Measurements from ENCODE around the gene ADH5.
"Not testable (repeated sequence)": the region's sequence is repeated elsewhere in the genome, so short reads cannot be mapped to it uniquely, and the experiment has no call there.

Gene ADH5

GRCh38 chr4:99121008-99121407, 32.4 kb upstream of the ADH5 start:
- TF ChIP-seq TARDBP (IDR thresholded peaks at IDR 0.05) = no peak
- TF ChIP-seq ELF4 (IDR thresholded peaks at IDR 0.05) = no peak
- no peak for TF ChIP-seq SUZ12 (IDR thresholded peaks at IDR 0.05)
- TF ChIP-seq L3MBTL2 (conservative IDR thresholded peaks at IDR 0.05) = no peak
- TF ChIP-seq ZNF384 (IDR thresholded peaks at IDR 0.05) = no peak
- no peak for TF ChIP-seq PKNOX1 (IDR thresholded peaks at IDR 0.05)
- TF ChIP-seq SP1 (IDR thresholded peaks at IDR 0.05) = no peak
- no peak for TF ChIP-seq FOXK2 (IDR thresholded peaks at IDR 0.05)
- TF ChIP-seq LEF1 (IDR thresholded peaks at IDR 0.05; ENCODE audit: borderline replicate concordance) = no peak
- no peak for TF ChIP-seq FOXM1 (IDR thresholded peaks at IDR 0.05; ENCODE audit: borderline replicate concordance)
- TF ChIP-seq NFRKB (IDR thresholded peaks at IDR 0.05) = no peak
- TF ChIP-seq ARNT (IDR thresholded peaks at IDR 0.05) = no peak
- TF ChIP-seq BHLHE40 (IDR thresholded peaks at IDR 0.05; ENCODE audit: borderline replicate concordance) = no peak
- TF ChIP-seq FOXA1 (IDR thresholded peaks at IDR 0.05) = no peak
- POLR2A ChIA-PET = no interaction called here
- CTCF ChIA-PET = no interaction called here
- DNase-seq (ENCODE audit: extremely low spot score) = no peak

- POLR2A ChIA-PET = no interaction called here
Measured at GRCh38 chr4:99120501-99120900, 31.9 kb upstream of the ADH5 start.

DNA sequence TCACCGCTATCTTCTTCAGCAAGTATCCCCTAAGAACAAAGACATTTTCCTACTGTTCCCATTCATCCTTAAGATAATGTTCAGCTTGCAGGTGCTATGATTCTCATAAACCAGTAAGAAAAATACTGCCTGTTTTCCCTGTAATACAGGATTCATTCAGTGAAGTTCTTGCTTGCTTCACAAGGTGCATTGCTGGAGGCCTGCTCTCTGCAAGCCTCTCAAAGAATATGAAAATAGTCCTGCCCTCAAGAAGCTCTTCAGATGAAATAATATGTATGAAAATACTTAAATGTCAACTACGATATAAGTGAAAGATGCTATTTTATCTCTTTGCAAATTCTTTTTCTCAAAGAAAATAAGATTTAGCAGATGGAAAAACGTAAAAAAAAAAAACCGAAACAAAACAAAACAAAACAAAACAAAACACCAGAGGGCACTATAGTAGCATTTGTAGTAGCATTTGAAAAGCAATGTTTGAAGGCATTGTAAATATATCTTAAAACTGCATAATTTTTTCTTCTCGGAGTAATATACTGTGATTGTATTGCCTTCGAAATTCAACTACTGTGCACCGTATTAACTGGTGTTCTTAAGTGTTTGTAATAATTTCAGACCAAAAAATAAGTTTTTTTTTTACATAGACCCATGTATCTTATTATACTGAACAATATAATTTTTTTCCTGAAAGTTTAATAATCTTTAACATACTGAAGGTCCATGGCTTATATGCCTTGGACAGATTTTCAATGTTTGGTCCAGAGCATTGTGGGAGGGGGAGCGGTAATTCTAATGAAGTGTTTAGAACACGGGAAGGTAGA, 29.5 kb upstream of the ADH5 start:
- ChIA-PET POLR2A (no interaction called here), CTCF (no interaction called here)
- no peak for TF ChIP-seq ARNT (IDR thresholded peaks at IDR 0.05)
- peak; percentile 67 for TF ChIP-seq ZNF384 (IDR thresholded peaks at IDR 0.05)
- no peak for TF ChIP-seq ELF4 (IDR thresholded peaks at IDR 0.05)
- no peak for TF ChIP-seq TARDBP (IDR thresholded peaks at IDR 0.05)
- no peak for TF ChIP-seq FOXA1 (IDR thresholded peaks at IDR 0.05)
- no peak for TF ChIP-seq CTBP1 (IDR thresholded peaks at IDR 0.05; ENCODE audit: borderline replicate concordance)
- TF ChIP-seq HDGF (IDR thresholded peaks at IDR 0.05; ENCODE audit: borderline replicate concordance) = no peak
- DNase-seq (ENCODE audit: extremely low spot score) = no peak

More at GRCh38 chr4:99120501-99120900, 31.9 kb upstream of the ADH5 start:
- CTCF ChIA-PET = no interaction called here
- no peak for DNase-seq (ENCODE audit: extremely low spot score)
- TF ChIP-seq CTBP1 (IDR thresholded peaks at IDR 0.05; ENCODE audit: borderline replicate concordance) (no peak), HDGF (IDR thresholded peaks at IDR 0.05; ENCODE audit: borderline replicate concordance) (no peak), ZNF384 (IDR thresholded peaks at IDR 0.05) (no peak), LEF1 (IDR thresholded peaks at IDR 0.05; ENCODE audit: borderline replicate concordance) (no peak), SP1 (IDR thresholded peaks at IDR 0.05) (no peak), FOXK2 (IDR thresholded peaks at IDR 0.05) (no peak)

- CTCF ChIA-PET; DNase-seq (ENCODE audit: extremely low spot score); POLR2A ChIA-PET: not testable (repeated sequence)
Measured at GRCh38 chr4:99117122-99117841, 28.7 kb upstream of the ADH5 start.

DNA sequence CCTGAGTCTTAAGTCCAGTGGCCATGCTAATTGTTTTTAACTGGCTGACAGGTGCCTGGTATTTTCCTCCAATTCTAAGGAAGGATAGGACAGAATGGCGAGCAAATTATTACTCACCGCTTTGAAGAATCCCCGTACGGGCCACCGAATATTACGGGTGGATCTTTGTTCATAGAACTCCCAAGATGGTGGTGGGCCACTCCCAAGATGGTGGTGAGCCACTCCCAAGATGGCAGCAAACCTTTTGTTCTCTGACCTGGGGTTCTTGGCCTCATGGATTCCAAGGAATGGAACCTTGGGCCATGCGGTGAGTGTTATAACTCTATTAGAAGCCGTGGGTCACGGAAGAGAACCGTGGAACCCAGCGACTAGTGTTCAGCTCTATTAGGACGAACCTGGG, 20.7 kb upstream of the ADH5 start:
- CTCF ChIA-PET = not testable (repeated sequence)

DNA sequence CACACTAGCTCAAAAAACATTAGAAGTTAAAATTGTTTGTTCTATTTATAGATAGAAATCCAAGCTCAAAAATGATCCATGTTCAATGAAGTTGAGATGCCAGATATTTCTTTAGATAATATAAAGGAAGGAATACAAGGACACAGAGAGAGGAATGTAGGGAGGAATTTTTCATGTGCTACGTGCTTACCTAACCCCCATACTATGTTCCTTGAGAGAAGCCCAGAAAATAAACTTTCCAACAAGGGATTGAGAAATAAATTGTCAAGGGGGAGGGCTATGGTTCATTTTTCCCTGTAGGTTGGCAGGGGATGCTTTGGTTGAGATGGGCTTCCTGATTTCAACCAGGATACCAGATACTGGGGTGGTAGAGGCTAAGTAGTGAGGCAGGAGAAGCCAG, 15.6 kb upstream of the ADH5 start:
- DNase-seq (ENCODE audit: extremely low spot score) = no peak
- TF ChIP-seq PKNOX1 (IDR thresholded peaks at IDR 0.05) (no peak), L3MBTL2 (conservative IDR thresholded peaks at IDR 0.05) (no peak), CTBP1 (IDR thresholded peaks at IDR 0.05; ENCODE audit: borderline replicate concordance) (no peak), ARNT (IDR thresholded peaks at IDR 0.05) (no peak), ELF4 (IDR thresholded peaks at IDR 0.05) (no peak), BHLHE40 (IDR thresholded peaks at IDR 0.05; ENCODE audit: borderline replicate concordance) (no peak), TARDBP (IDR thresholded peaks at IDR 0.05) (no peak)
- CTCF ChIA-PET = no interaction called here
- POLR2A ChIA-PET = no interaction called here

More for the DNA sequence above, 20.7 kb upstream of the ADH5 start:
- POLR2A ChIA-PET; DNase-seq (ENCODE audit: extremely low spot score): not testable (repeated sequence)

GRCh38 chr4:99103166-99103565, 14.6 kb upstream of the ADH5 start:
- POLR2A ChIA-PET = interaction anchor here (1.2 kb wide), 1 partner anchor 15 kb away, joined by 3 read pairs; the partner anchor contains the start of gene ADH5
- TF ChIP-seq HDGF (IDR thresholded peaks at IDR 0.05; ENCODE audit: borderline replicate concordance) (no peak), TARDBP (IDR thresholded peaks at IDR 0.05) (no peak), FOXM1 (IDR thresholded peaks at IDR 0.05; ENCODE audit: borderline replicate concordance) (no peak), LEF1 (IDR thresholded peaks at IDR 0.05; ENCODE audit: borderline replicate concordance) (no peak), FOXA1 (IDR thresholded peaks at IDR 0.05) (no peak), BHLHE40 (IDR thresholded peaks at IDR 0.05; ENCODE audit: borderline replicate concordance) (no peak), CTBP1 (IDR thresholded peaks at IDR 0.05; ENCODE audit: borderline replicate concordance) (no peak), L3MBTL2 (conservative IDR thresholded peaks at IDR 0.05) (no peak), NFRKB (IDR thresholded peaks at IDR 0.05) (no peak), ARNT (IDR thresholded peaks at IDR 0.05) (no peak), ELF4 (IDR thresholded peaks at IDR 0.05) (no peak), PKNOX1 (IDR thresholded peaks at IDR 0.05) (no peak), SP1 (IDR thresholded peaks at IDR 0.05) (no peak), SUZ12 (IDR thresholded peaks at IDR 0.05) (no peak), ZNF384 (IDR thresholded peaks at IDR 0.05) (no peak), FOXK2 (IDR thresholded peaks at IDR 0.05) (no peak)
- DNase-seq (ENCODE audit: extremely low spot score) = no peak
- CTCF ChIA-PET = no interaction called here
